ENCODE results near the gene KRT85.
A peak's percentile ranks its signal among the peaks of the same experiment; 100 is the strongest.

Gene KRT85

GRCh38 chr12:52323416-52324152 is 43.7 kb downstream of the KRT85 start:
- DNase-seq (ENCODE audit: low spot score): no peak

- DNase-seq (ENCODE audit: low spot score): no peak
Measured at GRCh38 chr12:52323001-52323400, 44.3 kb downstream of the KRT85 start.

GRCh38 chr12:52322069-52322468 is 45.2 kb downstream of the KRT85 start:
- DNase-seq (ENCODE audit: low spot score): no peak

- no peak for DNase-seq (ENCODE audit: low spot score)
Measured at GRCh38 chr12:52321418-52321817, 45.9 kb downstream of the KRT85 start.

- DNase-seq (ENCODE audit: low spot score): no peak
Measured at GRCh38 chr12:52320784-52321400, 46.4 kb downstream of the KRT85 start, which contains the start of gene KRT83. TSS of gene KRT83 (minus strand) at chr12:52321398. CDS start at chr12:52321335, 63 bp downstream.

GRCh38 chr12:52319097-52319496 is 48.2 kb downstream of the KRT85 start:
- no peak for DNase-seq (ENCODE audit: low spot score)

GRCh38 chr12:52318241-52318990 is 48.9 kb downstream of the KRT85 start:
- DNase-seq (ENCODE audit: low spot score): no peak

GRCh38 chr12:52317468-52318052 is 49.7 kb downstream of the KRT85 start:
- no peak for DNase-seq (ENCODE audit: low spot score)

- DNase-seq (ENCODE audit: low spot score): no peak
Measured at GRCh38 chr12:52316701-52317100, 50.6 kb downstream of the KRT85 start.

- DNase-seq (ENCODE audit: low spot score): no peak
Measured at GRCh38 chr12:52316290-52316689, 51.0 kb downstream of the KRT85 start.

GRCh38 chr12:52315721-52316120 is 51.6 kb downstream of the KRT85 start:
- DNase-seq (ENCODE audit: low spot score): peak; percentile 23

- no peak for DNase-seq (ENCODE audit: low spot score)
Measured at GRCh38 chr12:52314511-52314910, 52.8 kb downstream of the KRT85 start.

- DNase-seq (ENCODE audit: low spot score): no peak
Measured at GRCh38 chr12:52313926-52314325, 53.4 kb downstream of the KRT85 start.

GRCh38 chr12:52313461-52313860 is 53.8 kb downstream of the KRT85 start:
- DNase-seq (ENCODE audit: low spot score): no peak

- no peak for DNase-seq (ENCODE audit: low spot score)
Measured at GRCh38 chr12:52312086-52312485, 55.2 kb downstream of the KRT85 start.

GRCh38 chr12:52311285-52311648 is 56.0 kb downstream of the KRT85 start:
- DNase-seq (ENCODE audit: low spot score): no peak

GRCh38 chr12:52310622-52311284 is 56.5 kb downstream of the KRT85 start:
- no peak for DNase-seq (ENCODE audit: low spot score)
